K562 (cell line): ENCODE results near the gene EHD2. TPM values are rescaled to one million over a fixed set of nuclear protein-coding genes. Genes with fewer than 3 reads are reported as not detected.
A peak's percentile ranks its signal among the peaks of the same experiment; 100 is the strongest.

Source experiments
- ATAC-seq: fragments of 200-7000 bp; cut with Tn5 transposase; 3 replicates; pipeline ENCODE4 v1.9.1; 2020; ENCODE audit warnings: moderate library complexity
- BruUV-seq: library from RNA; stranded (reverse); fragments of 400-500 nt; replicated peaks from 2 replicates; lab custom pipeline; 2021; lab: Mats Ljungman, UMichigan
- CTCF ChIA-PET: fragments of 300-600 bp; formaldehyde crosslinking; extraction: SDS; loops from one replicate; lab custom pipeline; 2021; ENCODE audit warnings: low intra/inter-chr PET ratio; lab: Yijun Ruan, JAX
- POLR2A ChIA-PET: fragments of 300-600, 350-650 bp; sonication (Branson Sonifier 250); formaldehyde crosslinking; extraction: SDS; loops from one replicate; lab custom pipeline; 2021; ENCODE audit warnings: antibody characterized with exemption, inconsistent platforms; lab: Yijun Ruan, JAX
- DNase-seq, 4 experiments: peaks; one replicate each; pipeline versions ENCODE4 v3.0.0 to v3.0.0-alpha.2; 2011 to 2018; ENCODE audit warnings: low spot score in 3 of 4, mixed read lengths in 3 of 4; ENCODE audit errors: extremely low read depth in 1 of 4
- FAIRE-seq: peaks from 2 replicates; lab custom pipeline; 2011; peaks lifted over from hg19 to GRCh38; lab: Jason Lieb, UNC
- H2AFZ ChIP-seq: 2 replicates; pipeline ENCODE4 v1.6.0; 2011; ENCODE audit warnings: low read depth, low read length, control low read depth, inconsistent platforms
- H3K27ac ChIP-seq: fragments of 200-600 bp; 3 replicates; pipeline ENCODE4 v1.8.0; 2011; ENCODE audit warnings: low read depth, mild to moderate bottlenecking, control low read depth, inconsistent platforms, low read length, moderate library complexity, mixed read lengths; ENCODE audit errors: extremely low read depth
- H3K27me3 ChIP-seq, 2 experiments: fragments of 300-600 bp in 1 of 2; 2 replicates in 1 of 2; 3 replicates in 1 of 2; pipeline versions ENCODE4 v1.6.0 to v1.8.0; 2011; ENCODE audit warnings: inconsistent platforms in 2 of 2, low read length in 2 of 2, mild to moderate bottlenecking in 1 of 2, mixed read lengths in 1 of 2, moderate library complexity in 1 of 2; ENCODE audit not compliant: control insufficient read depth in 2 of 2, insufficient read depth in 2 of 2
- H3K36me3 ChIP-seq: fragments of 300-600 bp; 3 replicates; pipeline ENCODE4 v1.8.0; 2011; ENCODE audit warnings: mild to moderate bottlenecking, low read length, inconsistent platforms; ENCODE audit not compliant: control insufficient read depth, insufficient read depth
- H3K4me1 ChIP-seq, 2 experiments: fragments of 200-600 bp in 1 of 2; replicated peaks in 1 of 2; 2 replicates in 1 of 2; 3 replicates in 1 of 2; pipeline versions ENCODE4 v1.5.1 to v1.8.0; 2011; ENCODE audit warnings: inconsistent platforms in 2 of 2, low read length in 2 of 2, mild to moderate bottlenecking in 1 of 2, mixed read lengths in 1 of 2, moderate library complexity in 1 of 2; ENCODE audit not compliant: control insufficient read depth in 2 of 2, insufficient read depth in 2 of 2
- H3K4me2 ChIP-seq: 2 replicates; pipeline ENCODE4 v1.6.1; 2011; ENCODE audit warnings: low read length, control low read depth, inconsistent platforms, mixed read lengths; ENCODE audit not compliant: insufficient read depth
- H3K4me3 ChIP-seq: fragments of 200-600 bp; sonication (generic), shearing (Covaris generic); 2 replicates; pipeline ENCODE4 v1.5.1; 2016; ENCODE audit warnings: control low read depth, inconsistent platforms
- H3K79me2 ChIP-seq: fragments of 200-600 bp; 3 replicates; pipeline ENCODE4 v1.8.0; 2011; ENCODE audit warnings: low read length, inconsistent platforms; ENCODE audit not compliant: control insufficient read depth, insufficient read depth
- H3K9ac ChIP-seq, 2 experiments: 2 replicates each; pipeline versions ENCODE4 v1.6.0 to v1.6.1; 2011; ENCODE audit warnings: low read depth in 2 of 2, low read length in 2 of 2, control low read depth in 1 of 2, inconsistent platforms in 1 of 2, mild to moderate bottlenecking in 1 of 2, mixed read lengths in 1 of 2; ENCODE audit not compliant: insufficient read depth in 1 of 2
- H3K9me1 ChIP-seq: one replicate; pipeline ENCODE4 v1.6.0; 2011; ENCODE audit warnings: inconsistent platforms, mild to moderate bottlenecking, low read length, moderate library complexity; ENCODE audit not compliant: control insufficient read depth, insufficient read depth
- H3K9me3 ChIP-seq: replicated peaks from 2 replicates; pipeline ENCODE4 v1.5.1; 2011; ENCODE audit warnings: low read depth, low read length, inconsistent platforms; ENCODE audit not compliant: control insufficient read depth, insufficient read depth
- H4K20me1 ChIP-seq: replicated peaks from 2 replicates; pipeline ENCODE4 v1.6.1; 2011; ENCODE audit warnings: low read length, inconsistent platforms, mixed read lengths; ENCODE audit not compliant: control insufficient read depth, insufficient read depth
- CHD2 ChIP-seq: IDR thresholded peaks from 2 replicates; pipeline ENCODE4 v1.6.1; 2011; ENCODE audit warnings: low read depth, low read length
- DACH1 ChIP-seq: fragments of 450-650 bp; IDR thresholded peaks from 2 replicates; pipeline ENCODE4 v1.6.1; 2018; ENCODE audit not compliant: partially characterized antibody
- ETV6 ChIP-seq, 3 experiments: fragments of 150-350 bp in 1 of 3; sonication (generic) in 1 of 3; formaldehyde crosslinking in 1 of 3; IDR thresholded peaks; 2 replicates each; pipeline versions ENCODE4 v1.6.1 to v1.8.0; 2014 to 2022; ENCODE audit warnings: borderline replicate concordance in 2 of 3, low read depth in 2 of 3, antibody characterized with exemption in 1 of 3, low read length in 1 of 3, mild to moderate bottlenecking in 1 of 3, missing genetic modification reagents in 1 of 3
- HNRNPL ChIP-seq: fragments of 200-400 bp; formaldehyde crosslinking; IDR thresholded peaks from 2 replicates; pipeline ENCODE4 v1.6.1; 2017; ENCODE audit warnings: low read depth, mild to moderate bottlenecking, low read length
- KDM1A ChIP-seq, 2 experiments: fragments of 450-650 bp; IDR thresholded peaks; 2 replicates each; pipeline ENCODE4 v1.6.1; 2016; ENCODE audit warnings: mild to moderate bottlenecking in 2 of 2
- NCOA1 ChIP-seq: fragments of 450-650 bp; IDR thresholded peaks from 2 replicates; pipeline ENCODE4 v1.6.1; 2016; ENCODE audit warnings: low read depth
- NR2C1 ChIP-seq, 2 experiments: fragments of 450-650 bp; IDR thresholded peaks; 2 replicates each; pipeline ENCODE4 v1.6.1; 2017; ENCODE audit warnings: mild to moderate bottlenecking in 2 of 2, antibody characterized with exemption in 1 of 2, inconsistent platforms in 1 of 2, missing compliant biosample characterization in 1 of 2, missing genetic modification characterization in 1 of 2
- PRMT5 ChIP-seq: sonication (generic); formaldehyde crosslinking; IDR thresholded peaks from 2 replicates; pipeline ENCODE4 v1.5.0; 2020; ENCODE audit warnings: missing genetic modification reagents
- RUNX1 ChIP-seq: sonication (generic); IDR thresholded peaks from 2 replicates; pipeline ENCODE4 v1.6.1; 2016; ENCODE audit warnings: antibody characterized with exemption, low read depth
- SMC3 ChIP-seq: conservative IDR thresholded peaks from 2 replicates; pipeline ENCODE4 v1.6.1; 2011; ENCODE audit warnings: low read depth, low read length, improper control_type of control experiment; ENCODE audit not compliant: insufficient read depth
- TBP ChIP-seq: optimal IDR thresholded peaks from 2 replicates; pipeline ENCODE3; 2011; ENCODE audit warnings: low read depth, low read length, improper control_type of control experiment
- THRB ChIP-seq: fragments of 450-650 bp; formaldehyde crosslinking; conservative IDR thresholded peaks from 2 replicates; pipeline ENCODE4 v1.4.0; 2022; ENCODE audit warnings: mild to moderate bottlenecking, missing genetic modification characterization
- ZNF23 ChIP-seq: fragments of 250-450 bp; sonication (Bioruptor Pico); IDR thresholded peaks from 2 replicates; pipeline ENCODE4 v1.4.0; 2020; ENCODE audit warnings: mild to moderate bottlenecking
- ZNF766 ChIP-seq: fragments of 200-800 bp; sonication (Bioruptor generic); conservative IDR thresholded peaks from 2 replicates; pipeline ENCODE4 v1.6.1; 2016; ENCODE audit warnings: missing genetic modification characterization, missing compliant biosample characterization
- WGBS: fragments of 100-300 bp; shearing (Covaris generic); methylation state at CpG from one replicate; pipeline ENCODE4 v1.1.6; 2016; ENCODE audit warnings: low coverage, mixed read lengths; ENCODE audit not compliant: insufficient coverage; ENCODE audit errors: missing lambda C conversion rate; 5-methylcytosine and 5-hydroxymethylcytosine counted together
- in situ Hi-C: fragments of 300-500 bp; cut with MboI; formaldehyde crosslinking; loops from 4 replicates; pipeline ENCODE4 v1.15.0; 2018; ENCODE audit warnings: inconsistent platforms, mixed read lengths
- intact Hi-C: fragments of 100-400 bp; cut with micrococcal nuclease; formaldehyde crosslinking; loops from 2 replicates; pipeline ENCODE4 v1.14.2; 2022
- polyA plus RNA-seq, 8 experiments: library from polyadenylated mRNA; depleted of rRNA in 4 of 8; stranded (reverse) in 5 of 8; unstranded in 3 of 8; fragments of >200 nt; fragmentation: Nextera tagmentation in 2 of 8; fragmentation: Illumina TruSeq in 1 of 8; extraction: Ambion mirVana in 2 of 8; extraction: Trizol in 1 of 8; gene quantifications; 2 replicates each; pipeline versions ENCODE4 v1.2.1 to v1.2.3, GENCODE V29; 2011 to 2014; ENCODE audit warnings: inconsistent platforms in 1 of 8, missing spikeins in 1 of 8
- total RNA-seq, 7 experiments: library from RNA; depleted of rRNA in 6 of 7; stranded (reverse); fragments of >200 nt in 6 of 7; fragmentation: Illumina TruSeq in 2 of 7; extraction: Trizol in 2 of 7; gene quantifications; 2 replicates each; pipeline versions ENCODE4 v1.2.1 to v1.2.3, GENCODE V29; 2011 to 2021; ENCODE audit warnings: low replicate concordance in 1 of 7

Gene EHD2
- total and polyA plus RNA-seq, 9 of the 15 experiments (the other 6 are each of a cell fraction or from before 2014, with no cell fraction given) = 1.7 to 32.2 (median 3.0) TPM

GRCh38 chr19:47707135-47707925 is 5.9 kb upstream of the EHD2 start:
- H3K27ac ChIP-seq = no peak overlapping the region
- CTCF ChIA-PET = interaction anchor here (0.6 to 2.6 kb wide), 6 partner anchors 9 to 629 kb away, joined by 3 to 28 read pairs (median 4); no protein-coding TSS in a partner anchor
- ATAC-seq (peak; percentile 99), FAIRE-seq (peak; percentile 88), DNase-seq (peak; percentile 72 to 89 (median 76))
- H3K4me2 ChIP-seq = peak overlapping the region; percentile 14; the same call in 1 of the 2 replicates
- intact Hi-C loops (no loop called here), in situ Hi-C loops (loop anchor here (5.0 kb wide), 1 partner anchor 410 kb away; no protein-coding TSS in a partner anchor)
- H3K9me1 ChIP-seq = no peaks in the 10 kb centered on the region
- H2AFZ ChIP-seq = 0 out of 2 replicates have a peak overlapping the region, but pooled peaks have one; percentile 29
- no peak overlapping the region for H3K4me3 ChIP-seq
- H3K4me1 ChIP-seq = peaks cover 0 to 5% of the 10 kb centered on the region in 2 experiments; a peak in 2 of 5 replicates
- no peaks in the 10 kb centered on the region for H3K27me3 ChIP-seq
- H3K36me3 ChIP-seq = peaks cover 4% of the 10 kb centered on the region; the same call in 1 of the 3 replicates
- H3K9me3 ChIP-seq = no peaks in the 10 kb centered on the region
- BruUV-seq = no TSS peak
- no peaks in the 10 kb centered on the region for H4K20me1 ChIP-seq
- POLR2A ChIA-PET = interaction anchor here (0.6 to 2.4 kb wide), 9 partner anchors 9 to 432 kb away, joined by 3 to 6 read pairs (median 3); no protein-coding TSS in a partner anchor
- H3K79me2 ChIP-seq = no peaks in the 10 kb centered on the region
- WGBS = 10% methylated on average over 22 of the region's 22 CpGs
- H3K9ac ChIP-seq = no peak overlapping the region
- TF ChIP-seq NCOA1 (peak; percentile 76), RUNX1 (no peak), ETV6 (IDR thresholded peaks at IDR 0.05; ENCODE audit: borderline replicate concordance in 1 of 2, low read depth in 2 of 2, low read length in 1 of 2) (no peak), ETV6 (CRISPR knock-in tag; IDR thresholded peaks at IDR 0.05; ENCODE audit: borderline replicate concordance) (no peak), CHD2 (no peak), HNRNPL (no peak), SMC3 (peak; percentile 93), ZNF23 (no peak), TBP (no peak), NR2C1 (IDR thresholded peaks at IDR 0.05) (no peak), NR2C1 (tag; IDR thresholded peaks at IDR 0.05) (no peak), DACH1 (no peak), PRMT5 (CRISPR knock-in tag) (no peak), THRB (CRISPR knock-in tag) (no peak), KDM1A (IDR thresholded peaks at IDR 0.05) (peak; percentile 81 to 87), ZNF766 (CRISPR knock-in tag) (no peak)
